OCI-LY1 (cell line): ENCODE measurements around the gene DMRTC2.

Source experiments
- CTCF ChIP-seq: fragments of 200-600 bp; sonication (generic), shearing (Covaris generic); IDR thresholded peaks from 2 replicates; pipeline ENCODE4 v1.5.1; 2017; ENCODE audit warnings: mild to moderate bottlenecking, antibody characterized with exemption, low read length, moderate library complexity, mixed read lengths
- EZH2 ChIP-seq: fragments of 200-600 bp; sonication (generic), shearing (Covaris generic); IDR thresholded peaks from 2 replicates; pipeline ENCODE4 v1.8.0; 2017; ENCODE audit warnings: borderline replicate concordance, mixed run types, mild to moderate bottlenecking, antibody characterized with exemption, low read length, moderate library complexity, mixed read lengths

DNA sequence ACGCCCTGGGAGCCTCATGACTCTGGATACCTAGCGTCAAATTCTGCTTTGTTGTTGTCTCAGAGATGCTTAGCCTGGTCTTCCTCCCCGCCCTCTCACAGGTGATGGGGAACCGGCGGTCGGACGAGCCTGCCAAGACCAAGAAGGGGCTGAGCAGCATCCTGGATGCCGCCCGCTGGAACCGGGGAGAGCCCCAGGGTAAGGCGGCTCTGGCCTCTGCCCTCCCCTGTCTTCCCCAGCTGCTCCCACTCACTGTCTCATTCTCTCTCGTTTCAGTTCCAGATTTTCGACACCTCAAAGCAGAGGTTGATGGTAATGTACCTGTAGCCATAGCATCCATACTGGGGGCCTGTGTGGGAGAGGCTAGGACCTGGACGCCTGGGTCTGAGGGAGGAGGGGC lies 49.5 kb downstream of the DMRTC2 start:
- no peak for TF ChIP-seq CTCF
- TF ChIP-seq EZH2: no peak
